GM19193 (cell line): Measurements from ENCODE around the gene ATP1A4.

ENCODE experiments used
- POLR2A ChIP-seq: IDR thresholded peaks from 4 replicates; pipeline ENCODE4 v1.6.1; 2011; ENCODE audit not compliant: insufficient read depth, insufficient read length; ENCODE audit errors: extremely low read depth

ATP1A4 gene

GRCh38 chr1:160158031-160158430 lies 6.6 kb downstream of the ATP1A4 start:
- TF ChIP-seq POLR2A: no peak

GRCh38 chr1:160158534-160158933 lies 7.1 kb downstream of the ATP1A4 start:
- no peak for TF ChIP-seq POLR2A

DNA sequence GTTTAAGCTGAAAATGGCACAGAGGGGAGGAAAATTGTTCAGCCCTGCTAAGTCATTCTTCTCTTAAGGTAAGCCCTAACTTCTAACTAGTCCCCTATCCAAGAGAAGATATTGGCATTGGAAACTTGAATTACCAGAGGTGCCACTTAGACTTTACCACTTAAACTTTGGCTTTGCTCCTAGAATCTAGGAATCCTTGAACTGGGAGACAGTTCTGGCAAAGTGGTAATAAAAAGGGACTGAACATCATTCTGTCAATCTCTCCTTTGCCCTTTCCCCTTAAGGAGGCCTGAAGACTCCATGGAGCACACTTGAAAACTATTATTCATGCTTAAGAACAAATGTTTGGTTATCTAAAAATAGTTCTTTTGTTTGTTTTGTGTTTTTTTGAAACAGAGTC lies 8.4 kb downstream of the ATP1A4 start:
- no peak for TF ChIP-seq POLR2A

- no peak for TF ChIP-seq POLR2A
Observed at GRCh38 chr1:160161965-160162705, 10.7 kb downstream of the ATP1A4 start.

DNA sequence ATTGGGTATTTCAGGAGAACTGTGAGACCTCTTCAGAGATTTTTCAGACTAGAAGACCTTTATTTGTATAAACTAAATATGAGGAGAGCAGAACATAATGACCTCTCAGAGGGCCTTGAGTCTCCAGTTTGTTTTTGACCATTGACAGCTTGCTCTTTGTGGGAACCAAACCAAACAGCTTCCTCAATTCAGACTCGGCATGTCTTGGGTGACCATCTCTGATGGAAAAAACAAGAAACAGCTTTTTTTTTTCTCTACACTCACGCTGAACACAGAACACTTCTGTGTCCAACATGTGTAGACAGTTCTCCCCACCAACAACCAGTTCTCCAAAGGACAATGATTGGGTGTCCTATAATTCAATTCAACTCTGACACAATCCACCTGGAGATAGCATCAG lies 11.5 kb downstream of the ATP1A4 start:
- no peak for TF ChIP-seq POLR2A

DNA sequence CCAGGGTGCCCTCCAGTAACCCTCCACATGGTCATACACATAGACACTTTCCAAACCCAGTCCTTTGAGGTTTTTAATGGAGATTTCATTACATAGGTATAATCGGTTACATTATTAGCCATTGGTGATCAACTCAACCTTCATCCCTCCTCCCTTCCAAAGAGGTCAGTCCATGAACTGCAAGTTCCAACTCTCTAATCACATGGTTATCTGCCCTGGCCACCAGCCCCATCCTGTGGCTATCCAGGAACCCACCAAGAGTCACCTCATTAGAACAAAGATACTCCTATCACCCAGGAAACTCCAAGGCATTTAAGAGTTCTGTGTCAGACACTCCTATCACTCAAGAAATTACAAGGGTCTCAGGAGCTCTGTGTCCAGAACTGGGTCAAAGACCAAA lies 12.2 kb downstream of the ATP1A4 start:
- no peak for TF ChIP-seq POLR2A

DNA sequence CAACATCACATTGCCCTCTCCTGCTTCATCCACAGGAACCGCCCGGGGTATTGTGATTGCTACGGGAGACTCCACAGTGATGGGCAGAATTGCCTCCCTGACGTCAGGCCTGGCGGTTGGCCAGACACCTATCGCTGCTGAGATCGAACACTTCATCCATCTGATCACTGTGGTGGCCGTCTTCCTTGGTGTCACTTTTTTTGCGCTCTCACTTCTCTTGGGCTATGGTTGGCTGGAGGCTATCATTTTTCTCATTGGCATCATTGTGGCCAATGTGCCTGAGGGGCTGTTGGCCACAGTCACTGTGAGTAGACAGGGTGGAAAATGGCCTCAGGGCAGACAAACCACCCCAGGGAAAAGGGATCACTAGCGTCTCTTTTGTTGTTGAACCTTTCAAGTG lies 12.7 kb downstream of the ATP1A4 start:
- TF ChIP-seq POLR2A: no peak

- no peak for TF ChIP-seq POLR2A
Observed at GRCh38 chr1:160166166-160166868, 14.9 kb downstream of the ATP1A4 start.

GRCh38 chr1:160167056-160167455 lies 15.7 kb downstream of the ATP1A4 start:
- no peak for TF ChIP-seq POLR2A

- TF ChIP-seq POLR2A: no peak
Observed at GRCh38 chr1:160167580-160167979, 16.2 kb downstream of the ATP1A4 start.

DNA sequence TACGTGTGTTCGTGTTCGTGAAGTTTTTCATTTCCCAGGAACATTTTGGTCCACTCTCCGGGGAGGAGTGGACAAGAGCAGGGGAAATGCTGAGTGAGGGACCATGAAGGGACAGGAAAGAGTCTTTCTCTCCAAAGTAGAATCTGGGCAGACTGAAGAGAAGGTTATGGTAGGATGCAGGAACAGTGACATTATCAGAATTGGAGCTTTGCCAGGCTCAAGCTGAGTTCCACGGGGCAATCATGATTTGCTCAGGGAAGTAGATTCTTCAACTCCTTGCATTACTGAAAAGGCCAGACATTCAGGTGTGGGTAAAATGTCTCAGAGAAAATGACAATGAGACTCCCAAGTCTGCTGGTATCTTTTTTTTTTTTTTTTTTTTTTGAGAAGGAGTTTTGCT lies 16.6 kb downstream of the ATP1A4 start:
- no peak for TF ChIP-seq POLR2A

DNA sequence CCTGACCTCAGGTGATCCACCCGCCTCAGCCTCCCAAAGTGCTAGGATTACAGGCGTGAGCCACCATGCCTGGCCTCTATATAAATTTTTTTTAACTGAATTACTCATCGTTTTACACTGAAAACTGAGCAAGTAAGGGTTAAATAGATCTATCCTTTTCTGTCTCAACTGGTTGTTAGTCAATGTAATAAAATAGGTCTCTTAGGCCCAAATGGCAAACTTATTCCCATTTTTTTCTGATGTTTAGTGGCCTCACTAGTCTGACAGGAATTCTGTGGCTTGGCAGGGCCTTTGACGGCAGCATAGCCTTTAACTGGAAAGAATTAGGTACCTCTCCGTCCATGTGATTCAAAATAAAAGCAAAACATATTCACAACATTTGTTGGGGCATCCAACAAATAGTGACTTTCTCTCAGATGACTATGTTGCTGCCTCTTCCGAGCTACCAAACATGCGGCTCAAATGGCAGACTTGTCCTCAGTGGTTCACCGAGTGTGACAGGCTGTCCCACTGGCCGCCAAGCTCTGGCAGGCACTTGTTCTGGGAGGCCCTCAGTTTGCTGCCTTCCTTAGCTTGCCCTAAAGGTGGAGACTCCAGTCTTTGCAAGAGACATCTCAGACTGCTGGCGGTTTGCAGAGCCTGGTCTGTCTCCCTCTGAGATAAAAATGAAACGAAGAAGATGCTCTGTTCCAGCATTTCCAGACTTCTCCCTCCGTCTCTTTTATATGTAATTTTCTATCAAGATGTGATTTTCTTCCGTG lies 17.4 kb downstream of the ATP1A4 start:
- TF ChIP-seq POLR2A: no peak

GRCh38 chr1:160169553-160170399 lies 18.4 kb downstream of the ATP1A4 start:
- TF ChIP-seq POLR2A: no peak

GRCh38 chr1:160171354-160171753 lies 20.0 kb downstream of the ATP1A4 start:
- TF ChIP-seq POLR2A: no peak

GRCh38 chr1:160171980-160172379 lies 20.6 kb downstream of the ATP1A4 start:
- TF ChIP-seq POLR2A: no peak
